ENCODE data around the gene PELI2.

DNA sequence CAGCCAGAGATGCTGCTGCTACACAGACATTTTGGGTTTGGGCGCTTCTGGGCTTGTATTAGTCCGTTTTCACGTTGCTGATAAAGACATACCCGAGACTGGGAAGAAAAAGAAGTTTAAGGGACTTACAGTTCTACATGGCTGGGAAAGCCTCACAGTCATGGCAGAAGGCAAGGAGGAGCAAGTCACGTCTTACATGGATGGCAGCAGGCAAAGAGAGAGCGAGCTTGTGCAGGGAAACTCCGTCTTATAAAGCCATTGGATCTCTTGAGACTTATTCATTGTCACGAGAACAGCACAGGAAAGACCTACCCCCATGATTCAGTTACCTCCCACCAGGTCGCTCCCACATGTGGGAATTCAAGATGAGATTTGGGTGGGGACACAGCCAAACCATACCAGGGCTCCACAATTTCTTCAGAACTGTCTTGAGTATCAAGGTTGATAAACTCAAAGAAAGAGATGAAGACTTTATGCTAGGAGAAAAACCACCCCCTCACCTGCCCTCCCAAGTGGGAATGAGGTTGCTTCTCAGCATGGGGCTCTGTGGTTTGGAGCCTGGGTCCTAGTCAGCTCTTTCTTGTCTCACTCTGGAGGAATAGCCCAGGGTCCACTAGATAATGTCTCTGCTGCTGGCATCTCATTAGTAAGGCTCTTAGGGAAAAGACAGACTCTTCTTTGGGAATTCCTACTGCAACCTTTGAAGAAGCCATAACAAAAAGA lies 200.3 kb downstream of the PELI2 start:
- TF ChIP-seq, protein P1, sequence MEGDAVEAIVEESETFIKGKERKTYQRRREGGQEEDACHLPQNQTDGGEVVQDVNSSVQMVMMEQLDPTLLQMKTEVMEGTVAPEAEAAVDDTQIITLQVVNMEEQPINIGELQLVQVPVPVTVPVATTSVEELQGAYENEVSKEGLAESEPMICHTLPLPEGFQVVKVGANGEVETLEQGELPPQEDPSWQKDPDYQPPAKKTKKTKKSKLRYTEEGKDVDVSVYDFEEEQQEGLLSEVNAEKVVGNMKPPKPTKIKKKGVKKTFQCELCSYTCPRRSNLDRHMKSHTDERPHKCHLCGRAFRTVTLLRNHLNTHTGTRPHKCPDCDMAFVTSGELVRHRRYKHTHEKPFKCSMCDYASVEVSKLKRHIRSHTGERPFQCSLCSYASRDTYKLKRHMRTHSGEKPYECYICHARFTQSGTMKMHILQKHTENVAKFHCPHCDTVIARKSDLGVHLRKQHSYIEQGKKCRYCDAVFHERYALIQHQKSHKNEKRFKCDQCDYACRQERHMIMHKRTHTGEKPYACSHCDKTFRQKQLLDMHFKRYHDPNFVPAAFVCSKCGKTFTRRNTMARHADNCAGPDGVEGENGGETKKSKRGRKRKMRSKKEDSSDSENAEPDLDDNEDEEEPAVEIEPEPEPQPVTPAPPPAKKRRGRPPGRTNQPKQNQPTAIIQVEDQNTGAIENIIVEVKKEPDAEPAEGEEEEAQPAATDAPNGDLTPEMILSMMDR (IDR thresholded peaks at IDR 0.05 in 2 of 3, conservative IDR thresholded peaks at IDR 0.05 in 1 of 3; ENCODE audit: borderline replicate concordance in 1 of 3, insufficient read depth in 1 of 3, low read depth in 2 of 3, low read length in 2 of 3): no peak
- TF ChIP-seq, protein P2, sequence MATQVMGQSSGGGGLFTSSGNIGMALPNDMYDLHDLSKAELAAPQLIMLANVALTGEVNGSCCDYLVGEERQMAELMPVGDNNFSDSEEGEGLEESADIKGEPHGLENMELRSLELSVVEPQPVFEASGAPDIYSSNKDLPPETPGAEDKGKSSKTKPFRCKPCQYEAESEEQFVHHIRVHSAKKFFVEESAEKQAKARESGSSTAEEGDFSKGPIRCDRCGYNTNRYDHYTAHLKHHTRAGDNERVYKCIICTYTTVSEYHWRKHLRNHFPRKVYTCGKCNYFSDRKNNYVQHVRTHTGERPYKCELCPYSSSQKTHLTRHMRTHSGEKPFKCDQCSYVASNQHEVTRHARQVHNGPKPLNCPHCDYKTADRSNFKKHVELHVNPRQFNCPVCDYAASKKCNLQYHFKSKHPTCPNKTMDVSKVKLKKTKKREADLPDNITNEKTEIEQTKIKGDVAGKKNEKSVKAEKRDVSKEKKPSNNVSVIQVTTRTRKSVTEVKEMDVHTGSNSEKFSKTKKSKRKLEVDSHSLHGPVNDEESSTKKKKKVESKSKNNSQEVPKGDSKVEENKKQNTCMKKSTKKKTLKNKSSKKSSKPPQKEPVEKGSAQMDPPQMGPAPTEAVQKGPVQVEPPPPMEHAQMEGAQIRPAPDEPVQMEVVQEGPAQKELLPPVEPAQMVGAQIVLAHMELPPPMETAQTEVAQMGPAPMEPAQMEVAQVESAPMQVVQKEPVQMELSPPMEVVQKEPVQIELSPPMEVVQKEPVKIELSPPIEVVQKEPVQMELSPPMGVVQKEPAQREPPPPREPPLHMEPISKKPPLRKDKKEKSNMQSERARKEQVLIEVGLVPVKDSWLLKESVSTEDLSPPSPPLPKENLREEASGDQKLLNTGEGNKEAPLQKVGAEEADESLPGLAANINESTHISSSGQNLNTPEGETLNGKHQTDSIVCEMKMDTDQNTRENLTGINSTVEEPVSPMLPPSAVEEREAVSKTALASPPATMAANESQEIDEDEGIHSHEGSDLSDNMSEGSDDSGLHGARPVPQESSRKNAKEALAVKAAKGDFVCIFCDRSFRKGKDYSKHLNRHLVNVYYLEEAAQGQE (IDR thresholded peaks at IDR 0.05; ENCODE audit: low read depth): no peak
- TF ChIP-seq EGR1 (IDR thresholded peaks at IDR 0.05; ENCODE audit: low read depth) (no peak), ZFX (IDR thresholded peaks at IDR 0.05) (no peak), POLR2A (IDR thresholded peaks at IDR 0.05; ENCODE audit: borderline replicate concordance, extremely low read depth, insufficient read depth, insufficient read length) (no peak), EZH2 (IDR thresholded peaks at IDR 0.05) (no peak)
- TF ChIP-seq, protein P3, sequence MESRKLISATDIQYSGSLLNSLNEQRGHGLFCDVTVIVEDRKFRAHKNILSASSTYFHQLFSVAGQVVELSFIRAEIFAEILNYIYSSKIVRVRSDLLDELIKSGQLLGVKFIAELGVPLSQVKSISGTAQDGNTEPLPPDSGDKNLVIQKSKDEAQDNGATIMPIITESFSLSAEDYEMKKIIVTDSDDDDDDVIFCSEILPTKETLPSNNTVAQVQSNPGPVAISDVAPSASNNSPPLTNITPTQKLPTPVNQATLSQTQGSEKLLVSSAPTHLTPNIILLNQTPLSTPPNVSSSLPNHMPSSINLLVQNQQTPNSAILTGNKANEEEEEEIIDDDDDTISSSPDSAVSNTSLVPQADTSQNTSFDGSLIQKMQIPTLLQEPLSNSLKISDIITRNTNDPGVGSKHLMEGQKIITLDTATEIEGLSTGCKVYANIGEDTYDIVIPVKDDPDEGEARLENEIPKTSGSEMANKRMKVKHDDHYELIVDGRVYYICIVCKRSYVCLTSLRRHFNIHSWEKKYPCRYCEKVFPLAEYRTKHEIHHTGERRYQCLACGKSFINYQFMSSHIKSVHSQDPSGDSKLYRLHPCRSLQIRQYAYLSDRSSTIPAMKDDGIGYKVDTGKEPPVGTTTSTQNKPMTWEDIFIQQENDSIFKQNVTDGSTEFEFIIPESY (IDR thresholded peaks at IDR 0.05; ENCODE audit: extremely low read depth, insufficient replicate concordance, low read length): no peak
- TF ChIP-seq, protein P4, sequence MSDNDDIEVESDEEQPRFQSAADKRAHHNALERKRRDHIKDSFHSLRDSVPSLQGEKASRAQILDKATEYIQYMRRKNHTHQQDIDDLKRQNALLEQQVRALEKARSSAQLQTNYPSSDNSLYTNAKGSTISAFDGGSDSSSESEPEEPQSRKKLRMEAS (IDR thresholded peaks at IDR 0.05): no peak
